Rectal smooth muscle tissue (tissue), 1 donor: ENCODE measurements around the gene ARSI.

Experiments used
- H3K27ac ChIP-seq: one replicate; pipeline ENCODE4 v1.7.0; 2013; ENCODE audit warnings: low read depth, low read length, inconsistent platforms
- H3K27me3 ChIP-seq: one replicate; pipeline ENCODE4 v1.7.0; 2013; ENCODE audit warnings: low read length; ENCODE audit not compliant: control insufficient read depth, insufficient read depth
- H3K36me3 ChIP-seq: one replicate; pipeline ENCODE4 v1.7.0; 2013; ENCODE audit warnings: low read length; ENCODE audit not compliant: control insufficient read depth, insufficient read depth
- H3K4me1 ChIP-seq: one replicate; pipeline ENCODE4 v1.7.0; 2013; ENCODE audit warnings: low read length; ENCODE audit not compliant: control insufficient read depth, insufficient read depth
- H3K4me3 ChIP-seq: one replicate; pipeline ENCODE4 v1.7.0; 2013; ENCODE audit warnings: low read length
- H3K9ac ChIP-seq: one replicate; pipeline ENCODE4 v1.7.0; 2013; ENCODE audit warnings: low read length

ARSI gene

DNA sequence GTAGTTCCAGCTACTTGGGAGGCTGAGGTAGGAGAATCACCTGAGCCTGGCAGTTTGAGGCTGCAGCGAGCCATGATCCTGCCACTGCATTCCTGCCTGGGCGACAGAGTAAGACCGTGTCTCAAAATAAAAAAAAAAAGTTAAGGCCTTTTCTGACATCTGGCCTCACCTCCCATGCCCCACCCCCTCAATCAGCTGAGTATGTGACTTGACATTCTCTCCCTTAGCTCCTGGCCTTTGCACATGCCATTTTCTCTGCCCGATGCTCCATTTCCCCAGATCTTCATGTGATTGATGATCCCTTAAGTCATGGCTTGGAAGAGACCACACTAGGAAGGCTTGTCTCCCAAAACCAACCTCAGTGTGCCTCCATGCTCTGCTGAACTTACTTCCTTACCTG lies 37.1 kb upstream of the ARSI start:
- Histone ChIP-seq H3K9ac (no peak overlapping the region), H3K27me3 (no peaks in the 10 kb centered on the region), H3K36me3 (no peaks in the 10 kb centered on the region), H3K4me1 (no peaks in the 10 kb centered on the region), H3K4me3 (no peak overlapping the region), H3K27ac (no peak overlapping the region)

- H3K27ac ChIP-seq, result no peak overlapping the region
- no peak overlapping the region for H3K4me3 ChIP-seq
- H3K36me3 ChIP-seq, result no peaks in the 10 kb centered on the region
- H3K27me3 ChIP-seq, result no peaks in the 10 kb centered on the region
- no peak overlapping the region for H3K9ac ChIP-seq
- H3K4me1 ChIP-seq, result no peaks in the 10 kb centered on the region
Measured at GRCh38 chr5:150339165-150339564, 36.5 kb upstream of the ARSI start.

- H3K9ac ChIP-seq, result no peak overlapping the region
- no peak overlapping the region for H3K4me3 ChIP-seq
- no peaks in the 10 kb centered on the region for H3K36me3 ChIP-seq
- H3K27me3 ChIP-seq, result no peaks in the 10 kb centered on the region
- H3K27ac ChIP-seq, result no peak overlapping the region
- no peaks in the 10 kb centered on the region for H3K4me1 ChIP-seq
Measured at GRCh38 chr5:150338546-150338945, 35.8 kb upstream of the ARSI start.

- H3K27ac ChIP-seq, result no peak overlapping the region
- H3K4me3 ChIP-seq, result no peak overlapping the region
- no peaks in the 10 kb centered on the region for H3K4me1 ChIP-seq
- no peaks in the 10 kb centered on the region for H3K27me3 ChIP-seq
- H3K36me3 ChIP-seq, result no peaks in the 10 kb centered on the region
- H3K9ac ChIP-seq, result no peak overlapping the region
Measured at GRCh38 chr5:150335778-150336177, 33.1 kb upstream of the ARSI start.

- Histone ChIP-seq H3K9ac (no peak overlapping the region), H3K27ac (no peak overlapping the region), H3K4me1 (no peaks in the 10 kb centered on the region), H3K36me3 (no peaks in the 10 kb centered on the region), H3K27me3 (no peaks in the 10 kb centered on the region), H3K4me3 (no peak overlapping the region)
Measured at GRCh38 chr5:150333400-150333799, 30.7 kb upstream of the ARSI start.

DNA sequence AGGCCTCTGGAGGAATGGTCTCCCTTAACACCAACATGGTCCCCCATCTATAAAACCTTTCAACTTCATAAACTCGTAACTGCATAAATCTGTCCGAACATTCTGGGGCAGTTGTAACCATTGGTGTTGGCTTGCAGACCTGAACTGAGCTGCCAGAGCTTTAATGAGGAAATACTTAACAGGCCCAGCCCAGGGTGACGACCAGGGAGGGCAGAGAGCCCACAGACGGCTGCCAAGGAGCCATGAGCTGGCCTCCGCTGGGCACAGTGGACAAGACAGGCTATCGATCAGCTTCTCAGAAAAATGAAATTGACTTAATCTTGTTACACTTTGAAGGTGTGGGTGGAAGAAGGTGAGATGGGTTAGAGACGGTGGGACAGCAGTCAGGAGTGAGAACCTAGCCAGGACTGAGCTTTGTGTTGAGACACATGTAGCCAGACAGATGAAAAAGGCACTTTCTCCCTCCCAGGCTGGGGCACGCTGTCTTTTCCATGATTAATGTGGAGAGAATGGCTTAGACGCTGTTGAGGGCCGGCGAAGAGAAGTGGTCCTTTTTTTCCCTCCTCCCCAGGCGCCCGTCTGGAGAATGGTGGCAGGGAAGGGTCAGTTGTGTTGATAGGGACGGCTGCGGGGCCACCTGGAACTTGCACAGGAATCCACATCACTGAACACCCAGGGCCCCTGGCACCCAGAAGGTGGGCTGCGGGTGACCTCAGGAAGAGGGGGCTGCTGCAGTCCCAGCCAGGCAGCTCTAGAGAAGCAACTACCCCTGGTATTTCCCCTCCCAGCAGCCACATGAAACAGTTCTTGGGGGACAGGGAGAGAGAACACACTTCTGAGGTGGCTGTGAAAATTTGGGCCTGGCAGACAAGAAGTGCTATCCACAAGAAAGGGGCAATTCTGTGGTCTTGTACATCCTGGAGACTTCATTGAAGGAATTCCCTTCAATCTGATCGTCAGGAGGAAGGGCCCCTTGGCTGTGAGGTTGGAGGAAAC lies 27.5 kb upstream of the ARSI start:
- no peak overlapping the region for H3K27ac ChIP-seq
- no peaks in the 10 kb centered on the region for H3K36me3 ChIP-seq
- no peak overlapping the region for H3K4me3 ChIP-seq
- peaks cover 3% of the 10 kb centered on the region for H3K27me3 ChIP-seq
- no peak overlapping the region for H3K9ac ChIP-seq
- H3K4me1 ChIP-seq, result no peaks in the 10 kb centered on the region

- Histone ChIP-seq H3K9ac (no peak overlapping the region), H3K36me3 (no peaks in the 10 kb centered on the region), H3K27me3 (peaks cover 3% of the 10 kb centered on the region), H3K4me1 (no peaks in the 10 kb centered on the region), H3K27ac (no peak overlapping the region), H3K4me3 (no peak overlapping the region)
Measured at GRCh38 chr5:150329038-150329437, 26.3 kb upstream of the ARSI start.

- Histone ChIP-seq H3K9ac (no peak overlapping the region), H3K36me3 (no peaks in the 10 kb centered on the region), H3K27me3 (peaks cover 3% of the 10 kb centered on the region), H3K4me3 (no peak overlapping the region), H3K4me1 (no peaks in the 10 kb centered on the region), H3K27ac (no peak overlapping the region)
Measured at GRCh38 chr5:150328515-150328914, 25.8 kb upstream of the ARSI start.

DNA sequence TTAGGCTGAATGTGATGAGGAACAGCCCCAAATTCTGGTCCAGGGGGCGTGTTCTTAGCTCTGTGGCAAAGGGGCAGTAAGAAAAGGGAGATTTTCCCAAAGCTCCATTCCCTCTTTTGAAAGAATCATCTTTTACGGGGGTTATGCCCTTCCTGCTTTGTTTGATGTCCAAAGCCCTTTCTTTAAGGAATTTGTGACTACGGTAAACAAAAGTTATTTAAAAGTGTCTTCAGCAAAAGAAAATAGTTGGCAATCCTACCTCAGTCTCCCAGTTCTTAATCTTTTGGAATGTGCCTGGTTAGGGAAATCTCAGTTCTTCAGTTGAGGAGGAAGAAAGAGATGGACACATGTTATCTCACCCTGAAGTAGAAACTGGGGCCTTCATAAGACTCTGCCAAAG lies 24.4 kb upstream of the ARSI start:
- H3K27ac ChIP-seq, result no peak overlapping the region
- no peaks in the 10 kb centered on the region for H3K4me1 ChIP-seq
- no peak overlapping the region for H3K9ac ChIP-seq
- H3K36me3 ChIP-seq, result no peaks in the 10 kb centered on the region
- H3K27me3 ChIP-seq, result peaks cover 3% of the 10 kb centered on the region
- no peak overlapping the region for H3K4me3 ChIP-seq

GRCh38 chr5:150326707-150327106 lies 24.0 kb upstream of the ARSI start:
- Histone ChIP-seq H3K27ac (no peak overlapping the region), H3K4me3 (no peak overlapping the region), H3K36me3 (no peaks in the 10 kb centered on the region), H3K9ac (no peak overlapping the region), H3K4me1 (no peaks in the 10 kb centered on the region), H3K27me3 (peaks cover 3% of the 10 kb centered on the region)

- Histone ChIP-seq H3K4me1 (peaks cover 2% of the 10 kb centered on the region), H3K4me3 (no peak overlapping the region), H3K27me3 (peaks cover 3% of the 10 kb centered on the region), H3K27ac (no peak overlapping the region), H3K9ac (no peak overlapping the region), H3K36me3 (no peaks in the 10 kb centered on the region)
Measured at GRCh38 chr5:150325426-150325825, 22.7 kb upstream of the ARSI start.

- H3K27me3 ChIP-seq, result peaks cover 3% of the 10 kb centered on the region
- H3K9ac ChIP-seq, result no peak overlapping the region
- H3K4me3 ChIP-seq, result no peak overlapping the region
- peaks cover 3% of the 10 kb centered on the region for H3K4me1 ChIP-seq
- H3K27ac ChIP-seq, result no peak overlapping the region
- H3K36me3 ChIP-seq, result no peaks in the 10 kb centered on the region
Measured at GRCh38 chr5:150323819-150324218, 21.1 kb upstream of the ARSI start.

DNA sequence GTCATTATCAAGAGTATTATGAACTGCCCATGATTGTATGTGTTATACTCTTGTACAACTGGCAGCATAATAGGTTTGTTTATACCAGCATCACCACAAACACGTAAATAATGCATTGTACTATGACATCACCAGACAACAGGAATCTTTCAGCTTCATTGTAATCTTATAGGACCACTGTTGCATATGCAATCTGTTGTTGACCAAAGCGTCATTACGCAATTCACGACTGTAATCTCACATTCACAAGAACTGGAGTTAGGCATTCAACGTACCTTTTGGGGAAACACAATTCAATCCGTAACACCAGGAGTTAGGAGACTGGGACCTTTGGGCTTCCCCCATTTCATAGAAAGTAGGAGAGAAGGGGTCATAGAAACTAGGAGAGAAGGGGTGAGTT lies 20.4 kb upstream of the ARSI start:
- no peak overlapping the region for H3K27ac ChIP-seq
- H3K27me3 ChIP-seq, result peaks cover 3% of the 10 kb centered on the region
- no peaks in the 10 kb centered on the region for H3K36me3 ChIP-seq
- no peak overlapping the region for H3K9ac ChIP-seq
- H3K4me1 ChIP-seq, result peaks cover 3% of the 10 kb centered on the region
- H3K4me3 ChIP-seq, result no peak overlapping the region
